NCI-H2227 treated with DMSO at 0.1 percent for 48 hours (cell line): ENCODE results near the gene TMEM150A.
"Not testable (repeated sequence)": the region's sequence is repeated elsewhere in the genome, so short reads cannot be mapped to it uniquely, and the experiment has no call there.

Experiments used
- DNase-seq: peaks from one replicate; lab custom pipeline; 2025; lab: John Stamatoyannopoulos, UW

TMEM150A gene

GRCh38 chr2:85564144-85564563 is 38.3 kb downstream of the TMEM150A start:
- DNase-seq, result no peak

- peak; percentile 96 for DNase-seq
Measured at GRCh38 chr2:85561280-85562212, 41.0 kb downstream of the TMEM150A start, which contains the start of gene GGCX. GGCX (minus strand) TSS chr2:85561493; CDS start chr2:85561428, 65 bp downstream.

GRCh38 chr2:85560812-85561279 is 41.7 kb downstream of the TMEM150A start:
- DNase-seq, result no peak

- DNase-seq, result not testable (repeated sequence)
Measured at GRCh38 chr2:85560403-85560726, 42.1 kb downstream of the TMEM150A start.

- DNase-seq, result no peak
Measured at GRCh38 chr2:85558160-85558559, 44.3 kb downstream of the TMEM150A start.

GRCh38 chr2:85557130-85557529 is 45.4 kb downstream of the TMEM150A start:
- DNase-seq, result no peak

GRCh38 chr2:85554980-85555612 is 47.4 kb downstream of the TMEM150A start:
- DNase-seq, result no peak

- DNase-seq, result no peak
Measured at GRCh38 chr2:85553184-85553583, 49.3 kb downstream of the TMEM150A start.

GRCh38 chr2:85551698-85552678 is 50.5 kb downstream of the TMEM150A start:
- DNase-seq, result peak; percentile 80

- DNase-seq, result no peak
Measured at GRCh38 chr2:85550486-85550885, 52.0 kb downstream of the TMEM150A start.

- DNase-seq, result no peak
Measured at GRCh38 chr2:85549826-85550225, 52.7 kb downstream of the TMEM150A start.

GRCh38 chr2:85549095-85549494 is 53.4 kb downstream of the TMEM150A start:
- no peak for DNase-seq

GRCh38 chr2:85548608-85548900 is 53.9 kb downstream of the TMEM150A start:
- no peak for DNase-seq
